Caco-2 (cell line): Measurements from ENCODE around the gene AFF4. TPM values are rescaled to one million over a fixed set of nuclear protein-coding genes. Genes with fewer than 3 reads are reported as not detected.

ENCODE experiments used
- BruUV-seq: library from RNA; stranded (reverse); fragments of 400-500 nt; replicated peaks from 2 replicates; lab custom pipeline; 2021; lab: Mats Ljungman, UMichigan
- CTCF ChIA-PET: fragments of 300-600 bp; sonication (Branson Sonifier 250); formaldehyde crosslinking; loops from one replicate; lab custom pipeline; 2022; ENCODE audit warnings: antibody characterized with exemption; lab: Charles Lee
- POLR2A ChIA-PET: fragments of 300-600 bp; sonication (Branson Sonifier 250); formaldehyde crosslinking; loops from one replicate; lab custom pipeline; 2022; ENCODE audit warnings: antibody characterized with exemption; lab: Charles Lee
- DNase-seq, 2 experiments: peaks; one replicate each; pipeline versions ENCODE4 v3.0.0 to v3.0.0-alpha.2; 2020 to 2022
- H3K27me3 ChIP-seq: replicated peaks from 2 replicates; pipeline ENCODE4 v1.6.0; 2011; ENCODE audit warnings: low read length; ENCODE audit not compliant: control insufficient read depth, insufficient read depth
- H3K36me3 ChIP-seq: 2 replicates; pipeline ENCODE4 v1.5.1; 2011; ENCODE audit warnings: low read length; ENCODE audit not compliant: control insufficient read depth, insufficient read depth
- H3K4me1 ChIP-seq: fragments of 250-450 bp; sonication (Bioruptor Pico); 2 replicates; pipeline ENCODE4 v1.5.1; 2020; ENCODE audit warnings: mild to moderate bottlenecking
- H3K4me3 ChIP-seq: 2 replicates; pipeline ENCODE4 v1.5.1; 2011; ENCODE audit warnings: low read depth, mild to moderate bottlenecking, control low read depth, low read length
- H3K9me3 ChIP-seq: fragments of 250-450 bp; sonication (Bioruptor Pico); 2 replicates; pipeline ENCODE4 v1.5.1; 2020; ENCODE audit warnings: mild to moderate bottlenecking, moderate library complexity
- H3K27ac Mint-ChIP-seq: one replicate; pipeline ENCODE4 v1.8.0; 2022; ENCODE audit warnings: mixed read lengths; ENCODE audit not compliant: unreplicated experiment
- H3K27me3 Mint-ChIP-seq: one replicate; pipeline ENCODE4 v1.8.0; 2022; ENCODE audit warnings: mixed read lengths; ENCODE audit not compliant: insufficient read depth, unreplicated experiment
- H3K36me3 Mint-ChIP-seq: one replicate; pipeline ENCODE4 v1.8.0; 2022; ENCODE audit warnings: mild to moderate bottlenecking, mixed read lengths; ENCODE audit not compliant: insufficient read depth, unreplicated experiment
- H3K4me1 Mint-ChIP-seq: one replicate; pipeline ENCODE4 v1.8.0; 2022; ENCODE audit warnings: low read depth, mixed read lengths; ENCODE audit not compliant: unreplicated experiment
- H3K4me3 Mint-ChIP-seq: one replicate; pipeline ENCODE4 v1.8.0; 2022; ENCODE audit warnings: mild to moderate bottlenecking, moderate library complexity, mixed read lengths; ENCODE audit not compliant: unreplicated experiment
- H3K9me3 Mint-ChIP-seq: one replicate; pipeline ENCODE4 v1.8.0; 2022; ENCODE audit warnings: mixed read lengths; ENCODE audit not compliant: unreplicated experiment
- intact Hi-C: fragments of 100-400 bp; cut with micrococcal nuclease; formaldehyde crosslinking; loops from one replicate; pipeline ENCODE4 v1.10.0; 2022; ENCODE audit not compliant: unreplicated experiment
- total RNA-seq: library from RNA; stranded (reverse); gene quantifications from 2 replicates; pipeline ENCODE4 v1.2.3, GENCODE V29; 2022
- TF ChIP-seq, protein P1 (sequence below), 2 experiments: fragments of 200-600 bp in 1 of 2; IDR thresholded peaks; 1 replicate in 1 of 2; 2 replicates in 1 of 2; pipeline versions ENCODE4 v1.5.1 to v1.8.0; 2011 to 2022; ENCODE audit warnings: antibody characterized with exemption in 1 of 2, control low read depth in 1 of 2, inconsistent platforms in 1 of 2, low read depth in 1 of 2, low read length in 1 of 2, mild to moderate bottlenecking in 1 of 2, moderate library complexity in 1 of 2; ENCODE audit not compliant: insufficient read depth in 1 of 2, severe bottlenecking in 1 of 2, unreplicated experiment in 1 of 2

Gene AFF4
- total RNA-seq, 1 experiment from 2014 or later: 63.9 TPM

- no peaks in the 10 kb centered on the region for H3K9me3 Mint-ChIP-seq
- no peak overlapping the region for H3K4me3 Mint-ChIP-seq
- Histone ChIP-seq H3K9me3 (no peaks in the 10 kb centered on the region), H3K4me1 (no peaks in the 10 kb centered on the region), H3K27me3 (no peaks in the 10 kb centered on the region), H3K36me3 (no peaks in the 10 kb centered on the region), H3K4me3 (no peak overlapping the region)
- no TSS peak for BruUV-seq
- POLR2A ChIA-PET: interaction anchor here (0.6 kb wide), 1 partner anchor 160 kb away, joined by 3 read pairs; no protein-coding TSS in a partner anchor
- H3K36me3 Mint-ChIP-seq: peaks cover 51% of the 10 kb centered on the region
- peak in 1 of 2 experiments; percentile 35 for DNase-seq
- no peaks in the 10 kb centered on the region for H3K27me3 Mint-ChIP-seq
- TF ChIP-seq, protein P1, sequence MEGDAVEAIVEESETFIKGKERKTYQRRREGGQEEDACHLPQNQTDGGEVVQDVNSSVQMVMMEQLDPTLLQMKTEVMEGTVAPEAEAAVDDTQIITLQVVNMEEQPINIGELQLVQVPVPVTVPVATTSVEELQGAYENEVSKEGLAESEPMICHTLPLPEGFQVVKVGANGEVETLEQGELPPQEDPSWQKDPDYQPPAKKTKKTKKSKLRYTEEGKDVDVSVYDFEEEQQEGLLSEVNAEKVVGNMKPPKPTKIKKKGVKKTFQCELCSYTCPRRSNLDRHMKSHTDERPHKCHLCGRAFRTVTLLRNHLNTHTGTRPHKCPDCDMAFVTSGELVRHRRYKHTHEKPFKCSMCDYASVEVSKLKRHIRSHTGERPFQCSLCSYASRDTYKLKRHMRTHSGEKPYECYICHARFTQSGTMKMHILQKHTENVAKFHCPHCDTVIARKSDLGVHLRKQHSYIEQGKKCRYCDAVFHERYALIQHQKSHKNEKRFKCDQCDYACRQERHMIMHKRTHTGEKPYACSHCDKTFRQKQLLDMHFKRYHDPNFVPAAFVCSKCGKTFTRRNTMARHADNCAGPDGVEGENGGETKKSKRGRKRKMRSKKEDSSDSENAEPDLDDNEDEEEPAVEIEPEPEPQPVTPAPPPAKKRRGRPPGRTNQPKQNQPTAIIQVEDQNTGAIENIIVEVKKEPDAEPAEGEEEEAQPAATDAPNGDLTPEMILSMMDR (IDR thresholded peaks at IDR 0.05; ENCODE audit: insufficient read depth in 1 of 2, low read depth in 1 of 2, low read length in 1 of 2, severe bottlenecking in 1 of 2, unreplicated experiment in 1 of 2): peak in 1 of 2 experiments; percentile 31
- H3K4me1 Mint-ChIP-seq: no peaks in the 10 kb centered on the region
- H3K27ac Mint-ChIP-seq: no peak overlapping the region
- intact Hi-C loops: loop anchor here (10.0 kb wide), 1 partner anchor 149 kb away; the partner anchor contains the start of gene HSPA4
- CTCF ChIA-PET: no interaction called here
These were observed 57.5 kb downstream of the AFF4 start for GRCh38 chr5:132905938-132906337.

GRCh38 chr5:132901730-132902129, 61.7 kb downstream of the AFF4 start:
- ChIA-PET CTCF (no interaction called here), POLR2A (no interaction called here)
- Histone ChIP-seq H3K27me3 (no peaks in the 10 kb centered on the region), H3K4me3 (no peak overlapping the region), H3K4me1 (no peaks in the 10 kb centered on the region), H3K36me3 (no peaks in the 10 kb centered on the region), H3K9me3 (no peaks in the 10 kb centered on the region)
- Mint-ChIP-seq H3K27ac (no peak overlapping the region), H3K9me3 (no peaks in the 10 kb centered on the region), H3K4me1 (no peaks in the 10 kb centered on the region), H3K4me3 (no peak overlapping the region), H3K27me3 (no peaks in the 10 kb centered on the region), H3K36me3 (peaks cover 76% of the 10 kb centered on the region)
- no peak for DNase-seq
- TF ChIP-seq, protein P1 (IDR thresholded peaks at IDR 0.05; ENCODE audit: insufficient read depth in 1 of 2, low read depth in 1 of 2, low read length in 1 of 2, severe bottlenecking in 1 of 2, unreplicated experiment in 1 of 2): no peak
- intact Hi-C loops: loop anchor here (10.0 kb wide), 1 partner anchor 153 kb away; the partner anchor contains the start of gene HSPA4
- no TSS peak for BruUV-seq

DNA sequence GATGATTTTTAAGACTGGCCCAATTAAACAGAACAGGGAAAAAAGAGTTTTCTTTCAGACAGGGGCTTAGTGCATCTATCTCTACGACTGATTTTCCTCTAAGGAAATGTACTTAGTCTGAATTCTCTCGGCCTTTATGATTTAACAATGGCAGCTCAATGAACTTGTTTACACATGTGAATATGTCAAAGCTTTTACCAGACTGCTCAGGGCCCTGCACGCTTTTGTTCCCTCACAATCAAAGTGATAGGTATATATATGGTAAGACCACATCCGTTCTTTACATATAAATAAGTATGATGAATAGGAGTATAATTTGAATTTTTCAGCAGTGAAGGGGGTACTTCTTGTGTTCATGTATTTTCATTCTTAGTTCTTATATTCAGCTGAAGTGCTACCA, 62.4 kb downstream of the AFF4 start:
- TSS peak; percentile 8 for BruUV-seq
- no peak for DNase-seq
- no peaks in the 10 kb centered on the region for H3K9me3 Mint-ChIP-seq
- Histone ChIP-seq H3K9me3 (no peaks in the 10 kb centered on the region), H3K27me3 (no peaks in the 10 kb centered on the region), H3K4me1 (no peaks in the 10 kb centered on the region), H3K36me3 (no peaks in the 10 kb centered on the region), H3K4me3 (no peak overlapping the region)
- ChIA-PET CTCF (no interaction called here), POLR2A (no interaction called here)
- TF ChIP-seq, protein P1 (IDR thresholded peaks at IDR 0.05; ENCODE audit: insufficient read depth in 1 of 2, low read depth in 1 of 2, low read length in 1 of 2, severe bottlenecking in 1 of 2, unreplicated experiment in 1 of 2): no peak
- intact Hi-C loops: loop anchor here (10.0 kb wide), 1 partner anchor 154 kb away; the partner anchor contains the start of gene HSPA4
- H3K4me1 Mint-ChIP-seq: no peaks in the 10 kb centered on the region
- no peak overlapping the region for H3K27ac Mint-ChIP-seq
- H3K4me3 Mint-ChIP-seq: no peak overlapping the region
- H3K36me3 Mint-ChIP-seq: peaks cover 81% of the 10 kb centered on the region
- H3K27me3 Mint-ChIP-seq: no peaks in the 10 kb centered on the region
